Hematopoietic multipotent progenitor cell treated with erythropoietin and hydrocortisone succinate and interleukin-3 and kit ligand, for 15 days (in vitro differentiated cells): Measurements from ENCODE around the gene HSPH1.

ENCODE experiments used
- DNase-seq: peaks from one replicate; pipeline ENCODE4 v3.0.0-alpha.2; 2015; ENCODE audit warnings: low spot score

HSPH1 gene

DNA sequence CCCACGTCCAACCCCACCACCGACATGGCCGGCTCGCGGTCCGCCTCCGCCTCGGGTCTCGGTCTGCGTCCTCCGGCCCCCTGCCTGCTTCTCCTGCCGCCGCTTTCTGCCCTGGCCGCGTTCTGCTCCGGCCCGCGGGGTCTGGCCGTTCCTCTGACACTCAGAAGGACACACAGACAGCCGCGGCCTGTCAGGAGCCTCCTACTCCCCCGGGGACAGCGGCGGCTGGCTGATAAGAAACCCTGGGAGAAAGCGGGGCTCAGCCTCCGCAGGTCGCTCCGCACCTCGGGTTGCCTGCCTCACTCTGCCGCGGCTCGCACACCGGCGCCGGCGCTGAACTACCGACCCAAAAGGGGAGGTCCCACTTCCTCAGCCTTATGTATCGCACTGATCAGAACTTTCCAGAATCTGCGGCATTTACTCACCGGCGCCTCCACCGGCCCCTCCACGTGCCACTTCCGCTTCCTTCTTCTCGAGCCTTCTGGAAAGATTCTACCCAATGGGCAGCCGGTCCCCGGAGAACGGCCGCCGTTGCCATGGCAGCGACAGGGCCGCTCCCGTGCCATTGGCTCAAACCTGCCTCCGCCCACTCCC is at the start of gene HSPH1:
TSS of gene HSPH1 (minus strand) at position 348 of the 594 bp plus-strand sequence. CDS start at position 26, 322 bp downstream.
- DNase-seq = peak; percentile 99

DNA sequence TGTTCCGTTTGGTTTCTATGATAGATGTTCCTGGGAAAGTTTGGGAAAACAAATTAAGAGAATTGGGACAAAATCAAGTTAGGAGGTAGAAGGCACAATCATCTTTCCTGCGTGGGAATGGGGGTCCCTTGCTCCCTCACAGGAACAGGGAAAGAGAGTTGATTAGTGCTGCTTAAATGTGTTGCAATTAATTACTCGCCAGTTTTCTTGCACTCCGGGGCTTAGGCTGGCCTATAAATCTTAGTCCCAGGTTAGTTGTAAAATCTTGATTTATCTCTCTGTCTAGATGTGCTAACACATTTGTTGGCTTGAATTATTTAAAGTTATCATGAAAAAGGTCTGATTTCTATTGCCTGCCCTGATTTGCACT is 48.1 kb upstream of the HSPH1 start:
- DNase-seq = no peak

DNA sequence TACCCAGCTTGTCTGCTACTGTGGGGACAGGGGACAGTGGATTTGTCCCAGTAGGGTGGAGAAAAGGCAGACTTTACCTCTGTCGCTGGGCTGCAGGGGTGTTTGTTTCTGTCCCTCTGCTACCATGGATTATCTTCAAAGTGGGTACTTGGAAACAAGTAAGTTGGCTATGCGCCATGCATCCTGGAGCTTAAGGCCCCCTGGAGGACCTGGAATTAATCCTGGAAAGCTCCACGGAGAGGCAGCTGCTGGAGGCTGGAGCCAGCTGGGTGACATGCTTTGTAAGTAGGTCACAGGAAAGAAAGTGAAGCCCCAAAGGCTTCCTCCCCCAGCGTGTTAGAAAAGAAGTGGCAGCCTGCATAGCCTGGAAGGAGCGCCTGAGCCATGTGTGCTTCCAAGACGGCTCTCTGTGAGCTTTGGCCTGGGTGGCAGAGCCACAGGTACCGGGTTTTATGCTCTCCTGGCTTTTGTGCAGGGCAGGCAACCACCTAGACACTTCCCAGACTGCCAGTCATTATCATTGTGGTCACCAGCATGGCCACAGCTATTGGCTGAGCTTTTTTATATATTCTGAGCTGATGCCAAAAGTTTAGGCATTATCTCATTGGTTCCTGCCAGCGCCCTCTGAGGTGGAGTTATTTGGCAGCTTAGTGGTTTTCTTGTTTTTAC is 47.6 kb upstream of the HSPH1 start:
- peak; percentile 84 for DNase-seq

DNA sequence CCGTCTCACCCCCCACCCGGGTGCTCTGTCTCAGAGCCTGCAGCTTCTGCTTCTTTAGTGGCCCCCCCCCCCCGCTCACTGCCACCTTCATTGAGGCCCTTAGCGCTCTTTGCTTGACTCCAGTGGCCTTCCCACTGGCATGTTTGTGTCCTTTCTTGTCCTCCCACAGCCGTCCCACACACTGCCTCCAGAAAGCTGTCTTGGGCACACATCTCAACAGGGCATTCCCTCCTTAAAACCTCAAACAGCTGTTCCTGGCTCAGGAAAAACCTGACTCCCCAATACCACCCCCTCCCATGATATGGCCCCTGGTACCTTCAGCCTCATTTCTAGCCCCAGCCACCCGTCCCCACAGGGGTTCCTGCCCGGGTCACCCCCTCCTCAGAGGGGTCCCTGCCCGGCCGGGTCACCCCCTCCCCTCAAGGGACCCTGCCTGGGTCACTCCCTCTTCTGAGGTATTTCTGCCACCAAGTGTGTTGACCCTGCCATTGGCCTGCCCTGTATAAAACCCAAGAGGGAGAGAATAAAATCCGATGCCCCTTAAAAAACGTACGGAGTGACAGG is 46.9 kb upstream of the HSPH1 start:
- no peak for DNase-seq

DNA sequence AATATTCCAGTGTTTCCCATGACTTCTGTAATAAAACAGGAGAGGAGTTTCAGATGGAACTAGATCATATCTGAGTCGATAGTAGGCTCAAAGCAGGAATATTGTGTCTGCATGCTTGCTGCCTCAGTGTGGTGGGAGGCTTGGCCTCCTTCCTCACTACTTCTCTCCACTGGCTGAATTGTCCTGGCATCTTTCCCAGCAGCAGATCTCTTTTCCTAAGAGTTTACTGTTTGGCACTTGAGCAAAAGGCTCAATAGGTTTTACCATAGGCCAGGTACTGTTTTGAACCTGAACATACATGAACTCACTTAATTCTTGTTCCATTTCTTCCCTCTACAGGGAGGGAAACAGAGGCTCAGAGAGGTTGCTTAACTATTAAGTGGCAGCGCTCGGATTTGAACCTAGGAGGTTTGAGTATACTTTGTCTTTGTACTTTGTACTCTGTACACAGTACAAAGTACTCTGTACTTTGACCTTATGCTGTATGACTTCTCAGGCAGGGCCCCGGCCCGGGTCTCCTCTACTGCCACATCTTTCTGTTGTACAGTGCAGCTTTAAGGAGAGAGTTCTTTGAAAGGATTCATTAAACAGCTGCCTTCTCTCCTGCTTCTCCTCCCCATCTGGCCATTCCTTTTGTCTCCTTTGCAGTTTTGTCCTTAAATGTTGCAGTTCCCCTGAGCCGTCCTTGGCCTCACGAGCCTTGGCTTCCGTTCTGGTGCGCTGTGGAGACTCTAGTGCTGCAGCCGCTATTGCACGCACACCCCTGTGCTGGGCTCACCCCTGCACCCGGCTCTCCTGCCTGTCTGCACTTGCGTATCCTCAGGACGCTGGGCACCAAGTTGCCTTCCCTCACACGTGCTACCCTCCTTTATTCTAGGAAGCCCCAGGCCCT is 46.2 kb upstream of the HSPH1 start:
- DNase-seq = no peak

DNA sequence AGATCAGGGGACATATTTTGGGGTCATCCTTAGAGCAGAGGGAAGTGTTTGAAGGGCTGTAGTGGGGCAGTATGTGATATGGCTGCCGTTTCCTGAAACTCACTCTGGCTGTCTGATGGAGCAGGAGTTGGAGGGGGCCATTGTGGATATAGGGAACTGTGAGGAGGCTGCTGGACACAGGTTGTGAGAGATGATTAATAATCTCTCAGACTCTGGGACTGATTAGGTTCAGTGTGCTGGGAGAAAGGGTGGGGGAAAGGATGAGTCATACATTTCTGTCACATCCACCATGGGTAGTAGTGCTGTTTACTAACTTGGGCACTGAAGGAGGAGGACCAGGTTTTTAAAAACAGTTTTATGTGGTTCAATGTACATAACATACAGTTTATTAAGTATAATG is 42.9 kb upstream of the HSPH1 start:
- peak; percentile 83 for DNase-seq

DNA sequence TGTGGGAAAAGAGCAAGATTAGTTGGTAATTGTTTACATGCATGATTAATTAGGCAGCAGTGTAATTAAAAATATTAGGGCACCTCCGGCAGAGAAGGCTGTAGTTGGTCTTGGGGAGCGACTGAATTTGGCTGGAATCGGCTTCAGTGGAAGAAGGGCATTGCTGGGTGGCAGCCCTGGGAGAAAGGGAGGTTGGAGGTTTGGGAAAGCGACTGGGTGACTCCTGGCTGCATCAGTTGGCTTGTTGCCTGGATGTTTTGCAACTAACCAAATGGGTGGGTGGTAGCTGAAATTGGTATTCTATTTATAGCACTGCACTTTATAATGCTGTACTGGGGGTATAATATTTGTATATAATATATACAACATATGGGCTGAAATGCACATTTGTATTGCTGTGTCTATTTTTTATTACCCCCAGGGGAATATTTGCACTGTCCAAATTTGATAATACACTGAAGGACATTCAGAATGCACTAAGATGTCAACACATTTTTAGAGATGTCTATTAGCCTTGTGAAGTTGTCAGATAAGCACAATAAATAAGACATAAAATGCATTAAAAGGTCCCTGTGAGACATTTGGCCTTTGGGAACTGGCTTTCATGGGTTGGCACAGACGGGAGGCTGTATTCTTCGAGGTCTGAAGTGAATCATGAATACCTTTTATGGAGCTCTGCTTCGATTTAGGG is 39.8 kb upstream of the HSPH1 start:
- DNase-seq = no peak

DNA sequence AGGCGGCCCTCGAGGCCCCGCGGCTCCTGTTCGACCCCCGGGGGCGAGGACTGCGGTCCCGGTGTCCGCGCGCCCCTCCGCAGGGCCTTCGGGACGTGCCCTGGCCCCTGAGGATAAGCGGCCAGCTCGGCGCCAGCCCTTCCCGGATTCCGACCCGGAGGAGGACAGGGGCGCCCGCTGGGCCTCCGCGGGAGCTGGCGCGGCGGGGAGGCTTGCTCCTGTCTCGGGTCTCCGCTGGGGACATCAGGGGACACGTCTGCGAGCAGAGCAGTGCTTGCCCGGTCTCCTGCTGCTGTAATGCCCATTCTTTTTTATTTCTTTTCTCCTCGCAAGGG is 38.9 kb upstream of the HSPH1 start:
- peak; percentile 32 for DNase-seq

DNA sequence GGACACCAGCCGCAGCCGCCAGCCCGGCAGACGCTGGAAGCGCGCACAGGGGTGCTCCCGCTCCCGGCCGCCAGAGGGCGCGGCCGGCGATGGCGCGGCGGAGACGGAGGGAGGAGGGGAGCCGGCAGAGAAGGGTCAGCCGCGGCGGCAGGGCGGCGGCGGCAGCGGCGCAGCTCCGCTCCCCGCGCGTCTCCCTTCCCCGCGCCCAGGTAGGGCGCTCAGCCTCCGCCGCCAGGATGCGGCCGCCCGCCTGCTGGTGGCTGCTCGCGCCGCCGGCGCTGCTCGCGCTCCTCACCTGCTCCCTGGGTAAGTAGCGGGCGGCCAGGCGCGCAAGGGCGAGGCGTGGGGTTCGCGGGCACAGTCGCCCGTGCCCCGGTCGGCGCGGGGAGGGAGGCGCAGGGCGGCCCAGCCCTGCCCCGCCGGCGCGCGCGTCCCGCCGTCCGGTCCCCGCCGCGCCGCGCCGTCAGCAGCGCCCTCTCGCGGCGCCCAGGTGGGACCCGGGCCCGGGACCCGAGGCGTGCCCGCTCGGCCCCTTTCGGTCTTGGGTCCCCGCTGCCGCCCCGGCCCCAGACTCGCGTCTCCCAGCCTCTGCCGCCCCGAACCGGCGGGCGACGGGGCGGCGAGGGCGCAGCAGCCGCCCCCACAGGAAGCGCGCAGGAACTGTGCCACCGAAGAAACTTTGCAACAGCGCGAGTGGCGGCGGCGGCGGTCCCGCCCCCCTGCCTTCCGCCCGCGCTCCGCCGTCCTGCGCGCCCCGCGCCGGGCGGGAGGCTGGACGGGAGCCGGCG is 38.3 kb upstream of the HSPH1 start, which contains the start of gene B3GLCT:
TSS of gene B3GLCT (plus strand) at position 127 of the 788 bp plus-strand sequence. CDS start at position 237, 110 bp downstream.
- DNase-seq = peak; percentile 84

DNA sequence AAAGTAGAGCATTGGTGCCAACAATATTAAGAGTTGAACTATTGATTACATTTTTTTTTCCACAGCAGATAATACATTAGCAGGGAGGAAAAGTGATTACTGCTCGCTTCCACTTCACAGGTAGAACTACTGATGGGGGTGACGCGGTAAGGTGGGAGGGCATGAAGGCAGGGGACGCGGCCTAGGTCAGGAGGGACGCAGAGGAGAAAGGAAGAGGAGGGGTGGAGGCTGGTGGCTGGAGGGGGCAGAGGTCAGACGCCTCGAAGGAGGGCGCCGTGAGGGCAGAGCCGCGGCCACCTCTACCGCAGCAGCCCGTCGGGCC is 37.8 kb upstream of the HSPH1 start:
- no peak for DNase-seq

DNA sequence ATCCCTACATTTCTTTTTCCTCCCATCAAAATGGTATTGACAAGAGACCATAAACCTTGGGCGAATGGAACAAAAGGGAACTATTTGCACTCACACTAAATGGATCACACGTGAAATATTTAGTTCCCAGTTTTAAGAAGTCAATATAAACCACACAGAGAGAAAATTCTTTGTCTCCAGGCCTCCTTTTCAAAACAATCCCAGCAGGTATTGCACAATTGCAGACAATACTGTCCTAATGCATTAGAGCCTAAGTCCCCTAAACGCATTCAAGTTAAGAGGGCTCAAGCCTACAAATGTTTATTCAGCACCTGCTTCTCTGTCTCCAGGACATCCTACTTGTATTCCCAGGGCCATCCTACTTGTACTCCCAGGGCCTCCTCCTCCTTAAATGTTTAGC is 36.8 kb upstream of the HSPH1 start:
- DNase-seq = no peak

DNA sequence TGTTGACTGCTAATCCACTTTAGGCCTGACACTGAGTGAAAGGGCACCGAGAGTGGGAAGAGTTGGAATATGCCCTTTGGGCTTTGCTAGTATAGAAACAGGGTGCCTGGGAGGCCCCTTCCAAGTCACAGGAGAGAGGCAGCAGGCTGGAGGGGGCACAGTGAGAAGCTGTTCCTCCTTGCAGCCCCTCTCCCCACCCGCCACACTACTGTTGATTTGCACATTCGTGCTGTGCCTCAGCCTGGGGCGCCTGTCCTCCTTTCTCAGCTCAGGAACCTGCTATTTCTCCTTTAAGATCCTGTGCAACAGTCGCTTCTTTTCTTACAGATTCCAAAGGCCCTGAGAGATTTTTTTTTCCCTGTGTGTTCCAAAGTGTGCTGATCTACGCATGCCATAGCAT is 35.3 kb upstream of the HSPH1 start:
- no peak for DNase-seq

DNA sequence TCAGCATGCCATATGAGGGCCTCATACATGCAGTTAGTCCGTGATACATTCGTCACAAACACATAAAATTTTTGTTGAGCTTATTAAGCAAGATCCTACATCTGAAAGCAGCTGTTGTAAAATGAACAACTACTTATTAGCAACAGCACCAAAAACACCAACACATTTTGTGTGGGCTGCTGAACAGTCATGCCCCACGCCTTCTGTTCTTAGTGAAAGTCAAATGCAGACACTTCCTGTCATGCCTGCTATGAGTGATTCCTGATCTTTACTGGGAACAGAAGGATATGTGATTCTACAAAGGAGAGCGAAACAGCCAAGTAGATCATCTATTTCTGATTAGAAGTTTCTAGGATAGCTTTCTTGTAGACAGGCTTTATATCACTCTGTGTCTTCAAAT is 33.9 kb upstream of the HSPH1 start:
- DNase-seq = no peak

DNA sequence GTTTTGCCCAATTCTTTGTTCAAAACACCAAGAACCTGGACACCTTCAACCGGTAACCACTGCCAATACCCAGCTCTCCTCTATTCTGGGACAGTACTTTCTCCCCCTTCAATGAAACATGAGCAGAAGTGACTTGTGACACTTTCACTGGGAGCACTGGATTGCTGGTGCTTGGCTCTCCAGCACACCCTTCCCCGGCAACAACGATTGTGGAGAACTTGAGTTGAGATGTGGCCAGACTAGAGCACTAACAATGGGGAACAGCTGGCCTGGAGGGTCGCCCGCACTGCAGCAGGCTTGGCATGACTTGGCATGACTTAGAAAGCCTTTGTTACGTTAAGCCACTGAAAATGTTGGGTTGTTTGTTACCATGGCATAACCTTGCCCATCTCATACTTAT is 30.6 kb upstream of the HSPH1 start:
- DNase-seq = no peak

DNA sequence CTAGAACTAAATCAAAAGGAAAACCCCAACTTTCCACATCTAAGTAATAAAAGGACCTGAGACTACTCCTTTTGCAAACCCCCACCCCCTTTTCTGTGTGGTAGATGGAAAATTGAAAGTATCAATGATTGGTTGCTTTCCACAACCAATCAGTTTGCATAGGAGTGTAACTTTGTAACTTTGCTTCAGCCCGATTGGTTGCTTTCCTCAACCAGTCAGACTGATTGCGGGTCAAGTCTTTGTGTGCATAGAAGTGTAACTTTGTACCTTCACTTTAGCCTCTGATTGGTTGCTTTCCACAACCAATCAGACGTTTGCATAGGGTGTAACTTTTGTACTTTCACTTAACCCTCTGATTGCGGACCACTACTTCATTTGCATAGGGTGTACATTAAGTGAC is 30.0 kb upstream of the HSPH1 start:
- DNase-seq = no peak

DNA sequence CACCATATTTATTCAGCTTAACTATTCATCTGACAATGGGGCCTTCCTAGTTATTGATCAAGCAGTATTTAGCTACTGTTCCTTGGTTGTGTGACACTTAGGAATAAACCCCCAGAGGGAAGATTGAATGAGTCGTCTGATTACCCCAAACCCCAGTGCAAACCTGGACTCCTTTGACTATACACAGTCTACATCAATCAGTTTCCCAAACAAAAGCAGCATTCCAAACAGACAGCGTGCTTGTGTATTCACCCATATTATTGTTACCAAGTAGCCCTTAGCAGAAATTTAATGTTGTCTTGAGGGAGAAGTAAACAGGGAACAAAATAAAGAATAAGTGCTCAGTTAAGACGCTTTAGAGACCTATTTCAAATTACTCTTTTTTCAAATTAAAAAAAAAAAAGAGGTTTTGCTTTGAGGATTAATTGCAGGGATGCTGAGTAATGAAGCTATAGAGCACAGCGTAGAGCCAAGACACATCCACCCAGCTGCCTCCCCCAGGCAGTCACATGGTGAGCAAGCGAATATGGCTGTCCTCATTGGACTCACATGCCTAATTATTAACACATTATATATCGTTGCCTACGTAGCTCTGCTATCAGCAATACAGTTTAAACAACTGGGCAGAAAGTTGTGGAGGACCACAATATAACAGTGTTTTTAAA is 23.4 kb upstream of the HSPH1 start:
- DNase-seq = no peak

DNA sequence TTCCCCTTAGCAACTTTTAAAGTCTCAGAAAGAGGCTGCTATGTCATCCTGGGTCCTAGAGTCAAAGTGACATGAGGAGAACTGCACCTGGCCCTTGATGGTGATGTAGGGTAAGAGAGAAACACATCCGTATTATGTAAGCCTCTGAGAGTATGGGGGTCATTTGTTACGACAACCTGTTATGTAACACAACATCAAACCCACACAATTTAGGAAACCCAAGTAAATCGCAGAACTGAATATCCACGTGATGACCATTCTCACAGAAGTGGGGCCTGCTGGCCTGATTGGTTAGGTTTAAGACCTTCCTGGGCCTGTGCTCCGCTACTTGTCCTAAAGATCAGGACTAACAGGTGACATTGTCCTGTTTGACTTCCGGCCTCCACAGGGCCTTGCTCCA is 22.7 kb upstream of the HSPH1 start:
- no peak for DNase-seq

DNA sequence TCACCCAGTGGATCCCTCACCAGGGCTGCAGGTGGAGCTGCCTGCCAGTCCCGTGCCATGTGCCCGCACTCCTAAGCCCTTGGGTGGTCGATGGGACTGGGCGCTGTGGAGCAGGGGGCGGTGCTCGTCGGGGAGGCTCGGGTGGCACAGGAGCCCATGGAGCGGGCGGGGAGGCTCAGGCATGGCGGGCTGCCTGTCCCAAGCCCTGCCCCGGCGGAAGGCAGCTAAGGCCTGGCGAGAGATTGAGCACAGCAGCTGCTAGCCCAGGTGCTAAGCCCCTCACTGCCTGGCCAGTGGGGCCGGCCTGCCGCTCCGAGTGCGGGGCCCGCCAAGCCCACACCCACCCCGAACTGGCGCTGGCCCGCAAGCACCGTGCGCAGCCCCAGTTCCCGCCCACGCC is 21.3 kb upstream of the HSPH1 start:
- DNase-seq = no peak

DNA sequence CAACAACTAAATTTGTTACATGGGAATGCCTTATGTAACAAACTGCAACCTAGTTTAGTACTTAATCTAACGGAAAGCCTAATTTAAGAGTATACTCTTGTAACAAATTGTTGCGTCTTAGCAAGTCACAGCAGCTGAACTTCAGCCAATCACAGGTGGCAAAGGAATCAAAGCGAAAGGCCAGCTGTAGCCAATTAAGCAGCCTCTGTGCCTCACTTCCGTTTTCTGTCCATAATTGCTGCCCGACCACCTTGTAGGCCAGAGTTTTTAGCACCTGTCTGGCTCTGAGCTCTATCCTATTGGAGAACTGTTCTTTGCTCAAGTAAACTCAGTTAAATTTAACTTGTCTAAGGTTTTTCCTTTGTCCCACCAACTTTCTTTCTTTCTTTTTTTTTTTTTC is 18.1 kb upstream of the HSPH1 start:
- no peak for DNase-seq

DNA sequence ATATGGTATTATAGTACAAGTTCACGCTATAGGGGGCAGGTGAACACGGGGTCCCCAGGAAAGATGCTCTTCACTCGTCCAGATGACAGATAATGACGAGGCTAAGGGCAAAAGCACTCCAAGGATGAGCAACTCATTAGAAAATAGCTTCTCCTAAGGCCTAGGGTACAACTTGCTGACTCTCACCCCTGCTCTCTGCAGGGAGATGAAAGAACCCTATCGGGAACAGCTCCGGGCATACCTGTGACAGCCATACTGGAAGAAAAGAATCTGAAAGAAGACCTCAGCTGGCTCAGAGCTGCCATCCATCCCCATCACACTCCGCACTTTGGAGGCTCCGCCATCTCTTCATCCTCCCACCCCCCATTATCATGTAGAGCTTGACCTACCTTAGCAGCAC is 17.5 kb upstream of the HSPH1 start:
- no peak for DNase-seq
